Endometrial microvascular endothelial cells (primary cell): ENCODE data around the gene MLLT10. TPM values are rescaled to one million over a fixed set of nuclear protein-coding genes. Genes with fewer than 3 reads are reported as not detected.

Experiments used
- in situ Hi-C: cut with HindIII; loops from 2 replicates; pipeline ENCODE4 v1.10.0; 2017; ENCODE audit warnings: low sequenced_read_pairs, low pct_unique_long_range_greater_than_20kb; ENCODE audit errors: inconsistent ontology term
- total RNA-seq: library from RNA; depleted of rRNA; stranded (reverse); fragments of >200 nt; gene quantifications from one replicate; pipeline ENCODE4 v1.2.3, GENCODE V29; 2015; ENCODE audit errors: inconsistent ontology term

The MLLT10 gene
- total RNA-seq, 1 donor from 2014 or later, result 19.2 TPM

DNA sequence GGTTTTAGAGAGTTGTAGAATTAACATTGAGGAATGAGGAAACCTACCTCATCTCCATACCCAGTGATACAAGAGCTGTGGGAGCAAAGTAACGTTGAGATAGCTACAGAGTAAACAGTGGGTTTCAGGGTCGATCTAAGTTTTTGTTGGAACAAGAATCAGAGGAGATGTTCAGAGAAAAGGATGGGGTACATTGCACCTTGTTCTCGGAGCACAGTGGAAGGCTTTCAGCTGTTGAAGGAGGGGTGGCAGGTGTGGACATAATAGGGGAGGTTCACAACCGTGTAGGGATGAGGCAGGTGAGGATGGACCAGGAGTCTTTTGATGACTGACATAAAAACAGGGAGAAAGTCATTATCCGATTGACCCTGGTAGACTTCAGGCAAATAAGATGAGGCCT is 121.7 kb downstream of the MLLT10 start:
- in situ Hi-C loops, result no loop called here

GRCh38 chr10:21661087-21661486 is 127.1 kb downstream of the MLLT10 start:
- in situ Hi-C loops, result no loop called here

- in situ Hi-C loops, result no loop called here
Measured at GRCh38 chr10:21661935-21662334, 127.9 kb downstream of the MLLT10 start.

DNA sequence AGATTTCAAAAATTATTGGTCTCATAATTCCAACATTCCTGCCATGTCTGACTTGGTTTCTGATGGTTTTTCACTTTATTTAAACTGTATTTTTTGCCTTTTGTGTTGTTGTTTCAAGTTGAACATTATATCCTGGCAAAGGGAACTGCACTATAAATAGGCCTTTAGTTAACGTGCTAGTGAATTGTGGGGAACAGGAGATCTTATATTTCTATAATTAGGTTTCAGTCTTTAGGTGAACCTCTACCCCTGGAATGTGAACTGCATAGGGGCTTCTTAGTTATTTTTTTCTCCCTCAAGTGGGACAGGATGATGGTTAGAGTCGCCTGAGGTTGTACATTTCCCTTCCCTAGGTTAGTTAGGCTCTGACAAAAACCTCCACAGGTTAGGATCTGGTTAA is 128.6 kb downstream of the MLLT10 start:
- in situ Hi-C loops, result no loop called here

DNA sequence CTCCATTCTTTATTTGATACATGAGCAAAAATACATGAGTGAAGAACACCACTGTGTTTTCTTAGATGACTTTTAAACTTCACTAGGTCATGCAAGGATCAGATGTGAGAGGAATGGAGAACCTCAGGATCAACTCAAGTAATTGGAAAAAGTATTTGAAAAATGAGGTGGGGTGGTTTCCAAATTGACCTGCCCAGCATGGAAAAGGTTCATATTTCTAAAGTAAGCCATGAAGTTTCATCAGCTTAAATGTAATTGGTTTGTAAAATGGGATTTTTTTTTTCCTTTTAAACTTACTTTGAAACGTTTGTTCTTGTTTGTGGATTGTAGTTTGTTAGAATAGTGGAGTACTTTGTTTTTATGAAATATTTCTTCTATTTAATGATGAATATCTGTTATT is 134.8 kb downstream of the MLLT10 start:
- in situ Hi-C loops, result no loop called here

- in situ Hi-C loops, result no loop called here
Measured at GRCh38 chr10:21670391-21670790, 136.4 kb downstream of the MLLT10 start.

DNA sequence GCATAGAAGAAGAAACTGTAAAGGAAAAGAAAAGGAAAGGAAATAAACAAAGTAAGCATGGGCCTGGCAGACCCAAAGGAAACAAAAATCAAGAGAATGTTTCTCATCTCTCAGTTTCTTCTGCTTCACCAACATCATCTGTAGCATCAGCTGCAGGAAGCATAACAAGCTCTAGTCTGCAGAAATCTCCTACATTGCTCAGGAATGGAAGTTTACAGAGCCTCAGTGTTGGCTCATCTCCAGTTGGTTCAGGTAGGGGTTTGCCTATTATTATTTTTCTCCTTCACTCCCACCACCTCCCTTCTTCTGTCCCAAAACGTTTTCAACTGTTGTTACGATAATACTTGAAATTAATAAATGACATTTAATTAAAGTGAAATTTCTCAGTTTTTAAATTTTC is 139.6 kb downstream of the MLLT10 start:
- in situ Hi-C loops, result no loop called here

DNA sequence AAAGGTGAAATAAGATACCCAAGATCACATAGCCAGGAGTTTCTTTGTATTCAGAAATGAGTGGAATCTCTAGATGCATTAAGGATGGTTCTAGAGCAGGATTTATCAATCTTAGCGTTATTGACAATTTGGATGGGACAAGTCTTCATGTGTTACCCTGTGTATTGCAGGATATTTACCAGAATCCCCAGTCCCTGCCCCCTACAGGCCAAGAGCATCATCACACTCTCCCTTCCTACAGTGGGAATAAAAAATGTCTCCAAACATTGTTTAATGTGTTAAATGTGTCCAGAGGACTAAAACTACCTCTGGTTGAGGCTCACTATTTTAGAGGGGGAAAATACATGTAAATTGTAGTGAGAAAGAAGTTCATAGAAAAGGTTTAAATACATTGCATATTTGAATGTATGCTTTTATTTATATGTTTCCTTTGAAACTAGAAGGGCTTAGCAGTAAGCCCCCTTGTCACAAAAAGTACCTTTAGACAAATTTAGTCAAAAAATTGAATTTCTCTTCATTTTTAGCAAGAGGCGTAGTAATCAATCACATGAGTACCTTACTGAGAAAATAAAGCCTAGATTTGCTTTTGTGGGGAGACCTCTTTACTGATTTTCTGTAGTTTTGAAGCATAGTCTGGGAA is 141.2 kb downstream of the MLLT10 start:
- in situ Hi-C loops, result no loop called here

GRCh38 chr10:21677551-21677950 is 143.5 kb downstream of the MLLT10 start:
- in situ Hi-C loops, result no loop called here

DNA sequence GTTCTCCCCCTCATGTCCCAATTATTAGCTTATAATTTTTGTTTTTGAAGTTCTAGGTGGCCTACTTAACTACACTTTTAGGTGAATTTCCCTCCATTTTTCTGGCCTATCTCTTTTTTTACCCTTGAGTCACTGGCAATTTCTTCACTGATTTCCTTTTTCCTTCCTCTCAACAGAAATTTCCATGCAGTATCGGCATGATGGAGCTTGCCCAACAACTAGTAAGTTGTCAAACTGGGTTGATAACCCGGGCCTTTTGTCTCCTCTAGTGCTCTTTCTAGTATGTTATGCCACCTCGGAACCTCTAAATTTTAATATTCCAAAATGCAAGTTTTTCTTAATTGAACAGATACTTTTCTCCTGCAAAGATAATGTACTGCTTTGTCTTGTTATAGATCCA is 147.1 kb downstream of the MLLT10 start:
- in situ Hi-C loops, result no loop called here

GRCh38 chr10:21687266-21688008 is 153.4 kb downstream of the MLLT10 start:
- in situ Hi-C loops, result no loop called here

- in situ Hi-C loops, result no loop called here
Measured at GRCh38 chr10:21688009-21688332, 153.9 kb downstream of the MLLT10 start.

DNA sequence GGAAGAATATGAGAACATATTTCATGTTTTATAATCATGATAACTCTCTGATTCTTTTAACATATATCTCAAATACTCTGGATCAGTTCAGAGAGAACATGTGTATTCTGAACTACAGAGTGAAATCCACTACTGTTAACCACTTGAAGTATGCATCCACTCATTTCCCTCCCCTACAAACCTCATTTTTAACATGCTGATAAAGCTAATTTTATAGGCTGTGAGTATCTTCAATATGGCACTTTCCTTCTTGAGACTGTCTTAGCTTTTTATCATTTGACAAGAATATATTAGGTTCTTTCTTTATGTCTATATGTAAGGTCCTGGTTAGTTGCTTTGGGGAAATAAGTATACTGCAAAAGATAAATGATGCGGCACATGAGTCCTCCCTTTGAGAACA is 154.8 kb downstream of the MLLT10 start:
- in situ Hi-C loops, result no loop called here

DNA sequence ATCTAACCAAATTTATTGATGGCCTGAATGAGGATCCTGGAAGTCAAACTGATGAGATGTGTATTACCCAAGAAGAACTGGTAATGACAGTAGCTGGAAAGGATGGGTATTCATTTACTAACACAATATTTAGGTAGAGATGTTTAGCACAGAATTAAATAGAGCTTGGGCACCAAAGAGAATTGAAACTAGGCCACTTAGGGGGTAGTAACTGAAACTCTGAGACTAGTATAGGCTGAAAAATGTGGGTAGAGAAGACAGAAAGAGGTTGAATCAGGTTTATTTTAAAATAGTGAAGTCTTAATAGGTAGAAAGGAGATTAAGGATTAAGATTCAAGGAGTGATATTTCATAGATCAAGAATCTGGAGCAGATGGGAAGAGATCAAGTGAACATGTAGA is 155.8 kb downstream of the MLLT10 start:
- in situ Hi-C loops, result no loop called here

- in situ Hi-C loops, result no loop called here
Measured at GRCh38 chr10:21692916-21693315, 158.9 kb downstream of the MLLT10 start.

- in situ Hi-C loops, result no loop called here
Measured at GRCh38 chr10:21693418-21693817, 159.4 kb downstream of the MLLT10 start.

- in situ Hi-C loops, result no loop called here
Measured at GRCh38 chr10:21694631-21695030, 160.6 kb downstream of the MLLT10 start.

- in situ Hi-C loops, result no loop called here
Measured at GRCh38 chr10:21696302-21696701, 162.3 kb downstream of the MLLT10 start.

GRCh38 chr10:21699575-21699974 is 165.5 kb downstream of the MLLT10 start:
- in situ Hi-C loops, result no loop called here

DNA sequence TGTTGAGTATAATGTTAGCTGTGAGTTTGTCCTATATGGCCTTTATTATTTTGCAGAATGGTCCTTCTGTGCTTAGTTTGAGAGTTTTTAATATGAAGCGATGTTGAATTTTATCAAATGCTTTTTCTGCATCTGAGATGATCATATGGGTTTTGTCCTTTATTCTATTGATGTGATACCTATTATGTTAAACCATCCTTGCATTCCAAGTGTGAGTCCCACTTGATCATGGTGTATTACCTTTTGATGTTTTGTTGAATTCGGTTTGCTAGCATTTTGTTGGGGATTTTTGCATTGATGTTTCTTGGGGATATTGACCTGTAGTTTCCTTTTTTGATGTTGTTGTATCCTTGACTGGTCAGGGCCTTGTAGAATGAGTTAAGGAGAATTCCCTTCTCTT is 166.4 kb downstream of the MLLT10 start:
- in situ Hi-C loops, result no loop called here

DNA sequence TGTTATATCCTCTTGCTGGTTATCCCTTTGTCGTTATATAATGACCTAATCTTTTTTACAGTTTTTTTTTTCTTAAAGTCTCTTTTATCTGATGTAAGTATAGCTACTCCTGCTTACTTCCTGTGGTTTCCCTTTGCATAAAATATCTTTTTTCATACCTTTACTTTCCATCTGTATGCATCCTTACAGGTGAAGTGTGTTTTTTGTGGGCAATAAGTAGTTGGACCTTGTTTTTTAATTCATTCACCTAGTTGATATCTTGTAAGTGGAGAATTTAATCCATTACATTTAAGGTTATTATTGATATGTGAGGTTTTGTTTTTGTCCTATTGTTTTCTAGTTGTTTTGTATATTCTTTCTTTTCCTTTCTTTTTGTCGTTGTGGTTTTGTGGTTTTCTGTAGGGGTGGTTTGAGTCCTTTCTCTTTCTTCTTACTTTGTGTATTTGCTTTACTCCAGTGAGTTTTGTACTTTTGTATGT is 168.6 kb downstream of the MLLT10 start:
- in situ Hi-C loops, result no loop called here
